ENCODE data around the gene CD69.

- no peak for TF ChIP-seq MAX (IDR thresholded peaks at IDR 0.05; ENCODE audit: insufficient read depth, insufficient read length)
- TF ChIP-seq, protein P1, sequence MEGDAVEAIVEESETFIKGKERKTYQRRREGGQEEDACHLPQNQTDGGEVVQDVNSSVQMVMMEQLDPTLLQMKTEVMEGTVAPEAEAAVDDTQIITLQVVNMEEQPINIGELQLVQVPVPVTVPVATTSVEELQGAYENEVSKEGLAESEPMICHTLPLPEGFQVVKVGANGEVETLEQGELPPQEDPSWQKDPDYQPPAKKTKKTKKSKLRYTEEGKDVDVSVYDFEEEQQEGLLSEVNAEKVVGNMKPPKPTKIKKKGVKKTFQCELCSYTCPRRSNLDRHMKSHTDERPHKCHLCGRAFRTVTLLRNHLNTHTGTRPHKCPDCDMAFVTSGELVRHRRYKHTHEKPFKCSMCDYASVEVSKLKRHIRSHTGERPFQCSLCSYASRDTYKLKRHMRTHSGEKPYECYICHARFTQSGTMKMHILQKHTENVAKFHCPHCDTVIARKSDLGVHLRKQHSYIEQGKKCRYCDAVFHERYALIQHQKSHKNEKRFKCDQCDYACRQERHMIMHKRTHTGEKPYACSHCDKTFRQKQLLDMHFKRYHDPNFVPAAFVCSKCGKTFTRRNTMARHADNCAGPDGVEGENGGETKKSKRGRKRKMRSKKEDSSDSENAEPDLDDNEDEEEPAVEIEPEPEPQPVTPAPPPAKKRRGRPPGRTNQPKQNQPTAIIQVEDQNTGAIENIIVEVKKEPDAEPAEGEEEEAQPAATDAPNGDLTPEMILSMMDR (IDR thresholded peaks at IDR 0.05; ENCODE audit: extremely low read depth in 1 of 2, insufficient read depth in 1 of 2, low read depth in 1 of 2, low read length in 2 of 2): no peak
- TF ChIP-seq POLR2A (IDR thresholded peaks at IDR 0.05; ENCODE audit: low read depth, low read length): no peak
- peak; percentile 79 for TF ChIP-seq GATA2 (IDR thresholded peaks at IDR 0.05; ENCODE audit: insufficient read depth, insufficient read length, low read depth, low read length)
- TF ChIP-seq POLR2AphosphoS5 (IDR thresholded peaks at IDR 0.05; ENCODE audit: insufficient read depth, low read depth, low read length): peak; percentile 43
Observed at GRCh38 chr12:9792961-9793617, 32.4 kb upstream of the CD69 start.

Measured in endothelial cell of umbilical vein (primary cell).